ENCODE data around the gene CDH8.
A peak's percentile ranks its signal among the peaks of the same experiment; 100 is the strongest.

CDH8 gene

DNA sequence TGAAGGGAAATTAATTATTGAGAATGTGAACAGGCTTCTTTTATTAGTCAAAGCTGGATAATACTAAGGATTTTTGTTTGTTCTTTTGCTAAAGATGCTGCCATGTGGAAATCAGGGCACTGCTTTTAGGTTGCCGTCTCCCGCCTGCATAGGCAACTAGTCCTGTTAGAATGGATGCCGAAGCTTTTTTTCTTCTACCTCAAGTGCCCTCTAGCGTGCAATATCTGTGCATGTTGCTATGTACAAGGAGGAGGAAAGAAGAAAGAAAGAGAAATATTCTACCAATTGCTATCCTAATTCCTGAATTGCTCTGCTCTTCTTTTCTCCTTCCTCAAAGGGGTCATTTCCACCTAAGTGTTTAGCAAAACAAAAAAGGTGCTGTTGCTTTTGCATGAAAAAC lies 5.2 kb upstream of the CDH8 start:
- Histone ChIP-seq H3K27ac (ENCODE audit: low read length) (no peak overlapping the region), H3K4me2 (ENCODE audit: insufficient read depth, low read length) (no peak overlapping the region), H3K36me3 (ENCODE audit: insufficient read depth, low read length) (no peaks in the 10 kb centered on the region), H3K27me3 (ENCODE audit: insufficient read depth, low read length, poor library complexity) (no peaks in the 10 kb centered on the region), H3K79me2 (ENCODE audit: insufficient read depth, low read length) (no peaks in the 10 kb centered on the region), H2AFZ (ENCODE audit: low read depth, low read length) (no peak overlapping the region), H4K20me1 (ENCODE audit: insufficient read depth, low read length) (no peaks in the 10 kb centered on the region), H3K4me3 (ENCODE audit: low read depth in 1 of 2, low read length in 2 of 2) (no peak overlapping the region), H3K9ac (ENCODE audit: low read depth, low read length) (no peak overlapping the region), H3K9me3 (ENCODE audit: insufficient read depth, low read length, severe bottlenecking) (peaks cover 4% of the 10 kb centered on the region), H3K4me1 (ENCODE audit: insufficient read depth, low read length) (no peaks in the 10 kb centered on the region)
- TF ChIP-seq, protein P1, sequence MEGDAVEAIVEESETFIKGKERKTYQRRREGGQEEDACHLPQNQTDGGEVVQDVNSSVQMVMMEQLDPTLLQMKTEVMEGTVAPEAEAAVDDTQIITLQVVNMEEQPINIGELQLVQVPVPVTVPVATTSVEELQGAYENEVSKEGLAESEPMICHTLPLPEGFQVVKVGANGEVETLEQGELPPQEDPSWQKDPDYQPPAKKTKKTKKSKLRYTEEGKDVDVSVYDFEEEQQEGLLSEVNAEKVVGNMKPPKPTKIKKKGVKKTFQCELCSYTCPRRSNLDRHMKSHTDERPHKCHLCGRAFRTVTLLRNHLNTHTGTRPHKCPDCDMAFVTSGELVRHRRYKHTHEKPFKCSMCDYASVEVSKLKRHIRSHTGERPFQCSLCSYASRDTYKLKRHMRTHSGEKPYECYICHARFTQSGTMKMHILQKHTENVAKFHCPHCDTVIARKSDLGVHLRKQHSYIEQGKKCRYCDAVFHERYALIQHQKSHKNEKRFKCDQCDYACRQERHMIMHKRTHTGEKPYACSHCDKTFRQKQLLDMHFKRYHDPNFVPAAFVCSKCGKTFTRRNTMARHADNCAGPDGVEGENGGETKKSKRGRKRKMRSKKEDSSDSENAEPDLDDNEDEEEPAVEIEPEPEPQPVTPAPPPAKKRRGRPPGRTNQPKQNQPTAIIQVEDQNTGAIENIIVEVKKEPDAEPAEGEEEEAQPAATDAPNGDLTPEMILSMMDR (IDR thresholded peaks at IDR 0.05; ENCODE audit: borderline replicate concordance, extremely low read depth, low read length, poor library complexity, severe bottlenecking), result peak; percentile 8
- no peak for TF ChIP-seq EZH2 (IDR thresholded peaks at IDR 0.05; ENCODE audit: borderline replicate concordance, low read depth, low read length, severe bottlenecking)
- DNase-seq (no peak), ATAC-seq (ENCODE audit: insufficient read depth, low read depth) (no peak)

DNA sequence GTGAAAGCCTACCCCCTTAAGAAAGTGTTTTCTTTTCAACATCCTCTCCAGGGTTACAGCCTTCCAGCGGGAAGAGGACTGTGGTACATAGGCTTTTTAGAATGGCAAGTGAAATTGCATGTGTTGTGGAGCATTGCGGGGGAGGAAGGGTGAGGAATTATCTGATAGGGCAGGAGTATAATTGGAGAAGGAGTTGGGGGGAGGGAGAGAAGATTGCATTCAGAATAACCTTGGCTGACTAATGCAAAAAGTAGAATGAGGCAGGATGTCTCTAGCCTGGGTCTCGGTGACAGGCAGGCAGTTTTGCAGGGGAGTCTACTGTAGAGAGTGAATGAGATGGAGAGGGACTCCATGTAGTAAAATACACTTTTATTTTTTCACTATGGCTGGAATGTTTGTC lies 2.4 kb upstream of the CDH8 start:
- H3K27ac ChIP-seq (ENCODE audit: low read length), result no peak overlapping the region
- H3K36me3 ChIP-seq (ENCODE audit: insufficient read depth, low read length), result no peaks in the 10 kb centered on the region
- no peak overlapping the region for H3K9ac ChIP-seq (ENCODE audit: low read depth, low read length)
- H3K4me2 ChIP-seq (ENCODE audit: insufficient read depth, low read length), result no peak overlapping the region
- DNase-seq (no peak), ATAC-seq (ENCODE audit: insufficient read depth, low read depth) (no peak)
- H3K9me3 ChIP-seq (ENCODE audit: insufficient read depth, low read length, severe bottlenecking), result peaks cover 7% of the 10 kb centered on the region
- H3K4me1 ChIP-seq (ENCODE audit: insufficient read depth, low read length), result no peaks in the 10 kb centered on the region
- TF ChIP-seq EZH2 (IDR thresholded peaks at IDR 0.05; ENCODE audit: borderline replicate concordance, low read depth, low read length, severe bottlenecking), result no peak
- TF ChIP-seq, protein P1 (IDR thresholded peaks at IDR 0.05; ENCODE audit: borderline replicate concordance, extremely low read depth, low read length, poor library complexity, severe bottlenecking), result no peak
- H4K20me1 ChIP-seq (ENCODE audit: insufficient read depth, low read length), result no peaks in the 10 kb centered on the region
- no peak overlapping the region for H3K4me3 ChIP-seq (ENCODE audit: low read depth in 1 of 2, low read length in 2 of 2)
- H3K79me2 ChIP-seq (ENCODE audit: insufficient read depth, low read length), result no peaks in the 10 kb centered on the region
- H3K27me3 ChIP-seq (ENCODE audit: insufficient read depth, low read length, poor library complexity), result no peaks in the 10 kb centered on the region
- H2AFZ ChIP-seq (ENCODE audit: low read depth, low read length), result no peak overlapping the region

DNA sequence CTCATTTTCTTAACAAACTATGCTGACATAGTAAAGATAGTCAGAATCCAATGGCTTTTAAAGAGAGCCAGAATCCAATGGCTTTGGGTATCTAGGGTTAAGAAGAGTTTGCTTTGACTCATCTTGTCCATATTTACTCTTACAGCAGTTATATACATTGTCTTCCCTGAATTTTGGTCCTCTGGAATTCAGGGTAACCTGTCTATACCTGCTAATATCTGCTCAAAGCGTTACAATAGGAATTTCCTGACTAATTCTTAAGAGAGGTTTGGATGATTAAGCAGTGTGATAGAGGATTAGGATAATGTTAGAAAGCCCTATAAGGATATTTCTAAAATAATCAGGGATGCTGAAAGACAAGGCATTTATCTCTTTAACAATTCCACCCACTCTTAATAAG lies 2.0 kb upstream of the CDH8 start:
- Histone ChIP-seq H3K27ac (ENCODE audit: low read length) (no peak overlapping the region), H3K9ac (ENCODE audit: low read depth, low read length) (no peak overlapping the region), H3K4me2 (ENCODE audit: insufficient read depth, low read length) (no peak overlapping the region), H3K79me2 (ENCODE audit: insufficient read depth, low read length) (no peaks in the 10 kb centered on the region), H3K36me3 (ENCODE audit: insufficient read depth, low read length) (no peaks in the 10 kb centered on the region), H2AFZ (ENCODE audit: low read depth, low read length) (no peak overlapping the region), H3K4me1 (ENCODE audit: insufficient read depth, low read length) (no peaks in the 10 kb centered on the region), H4K20me1 (ENCODE audit: insufficient read depth, low read length) (no peaks in the 10 kb centered on the region), H3K4me3 (ENCODE audit: low read depth in 1 of 2, low read length in 2 of 2) (no peak overlapping the region), H3K9me3 (ENCODE audit: insufficient read depth, low read length, severe bottlenecking) (peaks cover 7% of the 10 kb centered on the region), H3K27me3 (ENCODE audit: insufficient read depth, low read length, poor library complexity) (no peaks in the 10 kb centered on the region)
- no peak for DNase-seq
- TF ChIP-seq, protein P1 (IDR thresholded peaks at IDR 0.05; ENCODE audit: borderline replicate concordance, extremely low read depth, low read length, poor library complexity, severe bottlenecking), result no peak
- no peak for TF ChIP-seq EZH2 (IDR thresholded peaks at IDR 0.05; ENCODE audit: borderline replicate concordance, low read depth, low read length, severe bottlenecking)
- no peak for ATAC-seq (ENCODE audit: insufficient read depth, low read depth)

DNA sequence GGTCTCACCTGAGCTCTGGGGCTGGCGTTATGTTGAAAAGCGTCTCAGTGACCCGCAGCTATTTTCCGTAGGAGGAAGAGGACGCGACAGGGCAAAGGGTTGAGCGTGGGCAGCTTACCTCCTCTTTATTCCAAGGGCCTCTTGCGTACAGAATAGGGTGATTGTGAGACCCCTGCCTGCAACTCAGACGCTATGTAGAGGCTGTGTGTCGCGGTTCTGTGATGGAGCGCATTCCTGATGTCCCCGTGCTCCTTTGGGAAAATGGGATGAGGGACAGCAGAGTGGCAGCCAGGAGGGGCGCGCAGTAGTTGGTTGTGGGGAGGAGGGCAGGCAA lies 531 bp upstream of the CDH8 start:
- no peaks in the 10 kb centered on the region for H3K36me3 ChIP-seq (ENCODE audit: insufficient read depth, low read length)
- no peak for ATAC-seq (ENCODE audit: insufficient read depth, low read depth)
- no peaks in the 10 kb centered on the region for H3K4me1 ChIP-seq (ENCODE audit: insufficient read depth, low read length)
- H2AFZ ChIP-seq (ENCODE audit: low read depth, low read length), result no peak overlapping the region
- H3K4me2 ChIP-seq (ENCODE audit: insufficient read depth, low read length), result no peak overlapping the region
- TF ChIP-seq, protein P1 (IDR thresholded peaks at IDR 0.05; ENCODE audit: borderline replicate concordance, extremely low read depth, low read length, poor library complexity, severe bottlenecking), result no peak
- TF ChIP-seq EZH2 (IDR thresholded peaks at IDR 0.05; ENCODE audit: borderline replicate concordance, low read depth, low read length, severe bottlenecking), result no peak
- H4K20me1 ChIP-seq (ENCODE audit: insufficient read depth, low read length), result no peaks in the 10 kb centered on the region
- H3K79me2 ChIP-seq (ENCODE audit: insufficient read depth, low read length), result no peaks in the 10 kb centered on the region
- H3K27ac ChIP-seq (ENCODE audit: low read length), result no peak overlapping the region
- H3K9ac ChIP-seq (ENCODE audit: low read depth, low read length), result no peak overlapping the region
- no peaks in the 10 kb centered on the region for H3K27me3 ChIP-seq (ENCODE audit: insufficient read depth, low read length, poor library complexity)
- DNase-seq, result no peak
- H3K4me3 ChIP-seq (ENCODE audit: low read depth in 1 of 2, low read length in 2 of 2), result no peak overlapping the region
- H3K9me3 ChIP-seq (ENCODE audit: insufficient read depth, low read length, severe bottlenecking), result peaks cover 7% of the 10 kb centered on the region

All from DND-41 (cell line).